Activated naive CD4-positive, alpha-beta T cell treated with anti-CD3 and anti-CD28 coated beads, Interleukin-2, amount 10 ng/mL, durations not matched to agents 7 days and 5 days (primary cell): Measurements from ENCODE around the gene MEF2C.
A peak's percentile ranks its signal among the peaks of the same experiment; 100 is the strongest.

Experiments
- CTCF ChIA-PET: fragments of 350-600 bp; sonication (Branson Sonifier 250); formaldehyde crosslinking; loops from one replicate; lab custom pipeline; 2021; ENCODE audit warnings: antibody characterized with exemption; lab: Charles Lee
- DNase-seq: peaks from one replicate; pipeline ENCODE4 v3.0.0-alpha.2; 2020
- H3K27ac Mint-ChIP-seq: one replicate; pipeline ENCODE4 v1.8.0; 2021; ENCODE audit warnings: mild to moderate bottlenecking, moderate library complexity, mixed read lengths
- H3K27me3 Mint-ChIP-seq: one replicate; pipeline ENCODE4 v1.8.0; 2021; ENCODE audit warnings: mild to moderate bottlenecking, mixed read lengths
- H3K36me3 Mint-ChIP-seq: one replicate; pipeline ENCODE4 v1.8.0; 2021; ENCODE audit warnings: mixed read lengths
- H3K4me1 Mint-ChIP-seq: one replicate; pipeline ENCODE4 v1.8.0; 2021; ENCODE audit warnings: mixed read lengths
- H3K4me3 Mint-ChIP-seq: one replicate; pipeline ENCODE4 v1.8.0; 2021; ENCODE audit warnings: mild to moderate bottlenecking, moderate library complexity, mixed read lengths
- H3K9me3 Mint-ChIP-seq: one replicate; pipeline ENCODE4 v1.8.0; 2021; ENCODE audit warnings: mixed read lengths

The MEF2C gene

DNA sequence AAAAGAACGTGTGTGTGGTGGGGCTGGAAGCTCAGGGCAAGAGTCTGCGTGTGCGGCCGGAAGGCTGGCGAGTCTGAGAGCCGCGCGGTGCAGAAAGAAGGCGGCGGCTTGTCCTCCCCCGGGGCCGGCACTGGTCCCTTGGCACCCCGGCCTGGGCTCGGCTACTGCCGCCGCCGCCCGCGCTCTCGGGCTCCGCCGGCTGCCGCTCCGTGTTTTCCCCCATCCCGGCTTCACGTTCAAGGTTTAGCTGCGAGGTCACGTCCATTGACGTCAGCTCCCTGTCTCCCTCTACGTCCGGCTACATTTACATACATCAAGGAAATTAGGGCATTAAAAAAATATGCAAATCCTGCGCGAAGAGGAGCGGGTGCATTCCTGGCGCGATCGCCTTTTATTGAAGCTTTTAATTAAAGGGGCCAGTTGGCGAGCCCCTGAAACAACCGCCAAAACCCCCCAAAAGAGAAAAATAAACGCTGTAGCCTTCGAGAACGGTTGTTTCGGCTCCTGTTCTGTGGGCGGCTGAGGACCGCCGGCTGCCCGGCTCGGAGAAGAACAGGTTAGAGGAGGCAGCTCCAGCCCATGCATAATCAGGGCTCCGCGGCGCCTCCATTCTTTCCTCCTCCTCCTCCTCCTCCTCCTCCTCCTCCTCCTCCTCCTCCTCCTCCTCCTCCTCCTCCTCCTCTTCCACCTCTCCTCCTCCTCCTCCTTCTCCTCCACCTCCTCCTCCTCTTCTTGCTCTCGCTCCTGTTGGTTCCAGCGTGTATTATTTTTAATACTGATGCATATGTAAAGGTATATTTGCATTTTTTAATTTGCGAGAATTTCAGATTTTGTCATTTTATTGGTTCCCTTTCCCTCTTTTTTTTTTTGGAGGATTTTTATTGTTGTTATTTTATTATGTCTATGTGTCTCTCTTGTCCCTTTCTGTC, 207.0 kb downstream of the MEF2C start:
- Mint-ChIP-seq H3K27ac (peak overlapping the region; percentile 84), H3K4me3 (peak overlapping the region; percentile 59), H3K36me3 (peaks cover 10% of the 10 kb centered on the region), H3K27me3 (peaks cover 97% of the 10 kb centered on the region), H3K4me1 (peaks cover 35% of the 10 kb centered on the region), H3K9me3 (peaks cover 6% of the 10 kb centered on the region)
- CTCF ChIA-PET = interaction anchor here (0.8 to 2.2 kb wide), 4 partner anchors 9 to 20 kb away, joined by 3 to 13 read pairs (median 4); no protein-coding TSS in a partner anchor
- peak; percentile 41 for DNase-seq

DNA sequence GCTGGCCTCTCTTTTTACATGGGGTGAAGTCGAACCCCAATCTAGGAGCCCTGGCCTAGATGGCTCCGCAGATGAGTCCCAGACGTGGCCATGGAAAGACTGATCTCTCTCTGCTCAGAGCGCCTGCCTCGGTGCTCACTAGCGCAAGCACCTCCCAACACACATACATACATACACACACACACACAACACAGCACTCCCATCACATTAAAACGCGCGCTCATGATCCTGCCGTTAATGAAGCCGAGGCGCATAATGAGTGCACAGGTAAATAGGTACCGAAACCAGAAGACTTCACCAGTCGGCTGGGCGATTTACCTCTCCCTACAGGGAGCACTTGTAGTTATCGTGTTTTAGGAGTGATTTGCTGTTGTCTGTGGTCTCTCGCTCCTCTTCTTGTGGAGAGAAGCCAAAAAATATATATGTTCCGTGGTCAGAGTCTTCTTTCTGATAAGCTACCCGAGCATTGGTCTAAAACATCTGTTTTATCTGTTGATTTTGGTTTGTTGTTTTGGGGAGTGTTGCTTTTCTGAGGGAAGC, 207.7 kb downstream of the MEF2C start:
- Mint-ChIP-seq H3K36me3 (peaks cover 10% of the 10 kb centered on the region), H3K27ac (peak overlapping the region; percentile 84), H3K9me3 (peaks cover 6% of the 10 kb centered on the region), H3K4me1 (peaks cover 35% of the 10 kb centered on the region), H3K27me3 (peaks cover 93% of the 10 kb centered on the region), H3K4me3 (peak overlapping the region; percentile 59)
- CTCF ChIA-PET = interaction anchor here (0.8 to 2.2 kb wide), 4 partner anchors 8 to 21 kb away, joined by 3 to 13 read pairs (median 4); no protein-coding TSS in a partner anchor
- DNase-seq = no peak

DNA sequence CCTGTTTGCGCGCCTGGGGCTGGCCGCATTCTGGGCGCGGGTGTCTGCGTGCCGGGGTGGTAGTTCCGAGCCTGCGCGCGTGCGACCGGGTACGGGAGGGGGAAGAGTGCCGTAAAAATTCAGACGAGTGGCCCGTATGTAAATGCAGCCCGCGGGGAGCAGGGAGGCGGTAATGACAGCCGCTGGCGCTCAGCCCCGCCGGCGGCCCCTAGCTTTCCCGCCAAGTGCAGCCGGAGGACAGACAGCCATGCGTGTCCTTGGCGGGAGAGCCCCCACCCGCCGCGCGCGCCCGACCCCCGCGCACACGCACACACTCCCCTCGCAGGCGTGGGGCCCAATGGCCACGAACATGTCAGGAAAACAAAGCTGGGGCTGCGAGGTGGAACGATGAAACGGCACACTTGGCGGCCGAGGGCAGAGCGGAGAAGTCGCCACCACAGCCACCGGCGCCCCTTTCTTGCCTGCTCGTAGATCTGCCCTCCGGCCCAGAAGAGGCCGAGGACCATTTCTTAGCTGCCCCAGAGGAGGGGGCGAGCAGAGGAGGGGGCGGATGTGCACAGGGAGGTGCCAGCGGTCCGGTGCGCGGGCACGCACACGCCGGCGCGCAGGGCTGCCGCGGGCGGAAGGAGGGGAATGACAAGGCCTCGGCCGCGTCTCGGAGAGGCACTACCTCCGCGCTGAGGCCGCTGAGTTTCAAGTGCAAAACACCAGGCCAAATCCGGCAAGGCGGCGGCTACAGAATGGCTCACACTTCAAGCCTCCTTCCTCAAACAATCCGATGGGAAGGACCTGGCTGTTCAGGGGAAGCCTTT, 208.4 kb downstream of the MEF2C start:
- CTCF ChIA-PET = interaction anchor here (1.5 to 2.2 kb wide), 2 partner anchors 9 to 16 kb away, joined by 5 to 13 read pairs; no protein-coding TSS in a partner anchor
- peak overlapping the region; percentile 84 for H3K27ac Mint-ChIP-seq
- peaks cover 88% of the 10 kb centered on the region for H3K27me3 Mint-ChIP-seq
- peak overlapping the region; percentile 59 for H3K4me3 Mint-ChIP-seq
- H3K36me3 Mint-ChIP-seq = peaks cover 9% of the 10 kb centered on the region
- peaks cover 6% of the 10 kb centered on the region for H3K9me3 Mint-ChIP-seq
- peaks cover 32% of the 10 kb centered on the region for H3K4me1 Mint-ChIP-seq
- DNase-seq = peak; percentile 55

DNA sequence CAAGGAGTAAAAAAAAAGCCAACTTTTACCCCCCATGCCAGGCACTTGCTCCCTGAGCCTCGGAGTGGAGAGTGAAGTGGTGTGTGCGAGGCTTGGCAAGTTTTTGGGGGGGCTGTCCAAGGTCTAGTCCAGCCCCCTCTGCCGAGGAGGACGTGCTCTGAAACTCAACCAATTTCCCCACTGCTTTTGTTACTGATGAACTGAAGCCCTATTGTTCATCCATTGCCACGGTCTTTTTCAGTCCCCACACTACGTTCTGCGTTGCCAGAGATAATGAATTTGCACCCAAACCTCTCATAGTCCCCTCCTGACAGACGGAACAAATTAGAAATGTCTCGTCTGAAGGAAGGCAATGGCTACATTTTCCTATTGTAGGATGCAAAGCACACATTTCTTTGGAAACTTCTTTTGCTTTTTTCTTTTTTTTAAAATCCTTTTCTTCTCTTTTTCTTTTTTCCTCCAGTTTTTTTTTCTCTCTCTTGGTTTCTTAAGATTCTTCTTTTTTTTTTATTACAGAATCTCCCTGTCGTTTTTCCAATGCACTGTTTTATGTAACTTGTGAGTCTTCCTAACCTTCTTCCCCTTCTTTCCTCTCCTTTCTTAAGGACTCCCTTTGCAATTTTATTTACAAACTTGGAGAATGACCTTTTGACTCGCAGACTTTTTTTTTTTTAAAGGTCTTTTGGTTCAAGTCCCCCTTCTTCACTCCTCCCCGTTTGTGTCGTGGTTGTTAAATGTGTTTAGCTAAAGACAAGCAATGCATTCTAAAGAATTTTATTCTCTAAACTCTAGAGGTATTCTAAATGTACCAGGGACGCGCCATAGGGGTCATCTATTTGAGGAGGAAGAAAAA, 209.5 kb downstream of the MEF2C start:
- H3K4me1 Mint-ChIP-seq = peaks cover 32% of the 10 kb centered on the region
- peaks cover 6% of the 10 kb centered on the region for H3K9me3 Mint-ChIP-seq
- CTCF ChIA-PET = interaction anchor here (2.0 to 2.2 kb wide), 2 partner anchors 17 kb away, joined by 10 to 13 read pairs; no protein-coding TSS in a partner anchor
- DNase-seq = no peak
- H3K27ac Mint-ChIP-seq = peak overlapping the region; percentile 70
- peaks cover 8% of the 10 kb centered on the region for H3K36me3 Mint-ChIP-seq
- peak overlapping the region; percentile 49 for H3K4me3 Mint-ChIP-seq
- H3K27me3 Mint-ChIP-seq = peaks cover 78% of the 10 kb centered on the region

DNA sequence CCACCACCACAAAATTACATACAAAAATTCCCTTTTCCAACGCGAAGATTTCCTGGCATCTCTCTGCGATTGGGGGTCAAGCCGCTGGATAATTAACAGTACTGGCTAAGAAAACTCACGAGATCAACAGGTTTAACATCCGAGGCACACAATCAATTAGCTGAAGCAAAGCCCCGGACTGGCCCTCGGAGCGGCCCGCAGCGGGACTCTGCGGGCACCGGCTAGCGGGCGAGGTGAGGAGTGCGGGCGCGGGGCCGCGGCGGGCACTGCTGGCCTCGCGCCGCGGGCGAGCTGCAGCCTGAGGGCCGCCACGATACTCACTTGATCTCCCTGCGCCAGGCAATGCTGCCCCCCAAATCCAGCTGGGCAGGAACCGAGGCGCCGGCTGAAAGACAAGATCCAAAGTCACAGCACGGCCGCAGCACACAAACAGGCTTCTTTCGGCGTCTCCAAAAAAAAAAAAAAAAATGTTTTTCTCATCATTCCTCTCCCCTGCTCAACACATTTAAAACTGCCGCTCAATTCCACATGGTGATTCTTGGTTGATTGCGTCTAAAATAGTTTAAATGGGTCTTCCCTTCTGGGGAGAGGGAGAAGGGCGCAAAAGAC, 210.2 kb downstream of the MEF2C start:
- Mint-ChIP-seq H3K9me3 (peaks cover 4% of the 10 kb centered on the region), H3K27ac (peak overlapping the region; percentile 70)

DNA sequence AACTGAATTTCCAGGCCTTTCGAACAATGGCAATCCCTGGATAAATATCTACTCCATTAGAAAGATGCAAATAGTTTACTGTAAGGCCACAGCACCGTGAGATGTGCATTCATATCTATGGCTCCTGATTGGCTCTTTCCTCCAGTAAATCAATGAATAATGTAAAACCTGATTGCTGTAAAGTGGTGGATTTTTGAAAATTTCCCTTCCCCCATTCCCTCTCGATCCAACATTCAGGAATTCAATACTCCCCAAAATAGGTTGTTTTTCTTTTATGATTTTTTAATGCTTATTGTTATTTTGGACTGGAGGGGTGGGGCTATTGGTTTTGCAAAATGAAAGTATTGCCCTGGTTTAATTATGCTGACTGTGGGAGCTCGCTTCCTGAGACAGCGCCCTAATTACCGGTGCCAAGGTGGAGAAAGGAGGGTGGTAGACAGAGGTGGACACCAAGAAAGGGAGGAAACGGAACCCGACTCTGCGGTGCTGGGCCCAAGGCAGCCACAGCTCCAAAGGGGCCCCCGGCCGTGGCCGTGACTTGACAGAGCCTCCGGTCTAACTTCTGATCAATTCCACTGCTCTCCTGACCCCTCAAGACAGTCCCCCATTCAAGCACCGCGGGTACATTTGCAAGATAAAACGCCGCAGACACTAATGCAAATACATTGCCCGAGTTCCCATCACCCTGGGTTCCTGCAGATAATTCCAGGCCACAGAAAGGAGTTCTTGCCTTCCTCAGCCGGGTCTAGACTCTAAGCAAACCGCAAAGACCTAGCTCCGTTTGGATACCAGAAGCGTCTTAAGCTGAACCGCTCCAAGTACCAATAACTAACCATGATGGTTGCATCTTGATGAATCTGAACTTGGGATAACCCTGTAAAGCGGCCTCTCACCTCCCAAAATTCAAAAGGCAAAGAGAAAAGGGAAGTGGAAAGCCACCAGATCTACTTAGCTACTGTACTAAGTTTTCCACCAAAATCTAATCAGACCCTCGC, 211.2 kb downstream of the MEF2C start:
- CTCF ChIA-PET = interaction anchor here (2.0 kb wide), 1 partner anchor 19 kb away, joined by 10 read pairs; no protein-coding TSS in a partner anchor
- Mint-ChIP-seq H3K9me3 (peaks cover 4% of the 10 kb centered on the region), H3K27ac (no peak overlapping the region), H3K4me3 (no peak overlapping the region), H3K36me3 (peaks cover 5% of the 10 kb centered on the region), H3K27me3 (peaks cover 80% of the 10 kb centered on the region), H3K4me1 (peaks cover 45% of the 10 kb centered on the region)
- no peak for DNase-seq

More for the DNA sequence above, 210.2 kb downstream of the MEF2C start:
- Mint-ChIP-seq H3K4me3 (no peak overlapping the region), H3K27me3 (peaks cover 78% of the 10 kb centered on the region), H3K36me3 (peaks cover 5% of the 10 kb centered on the region), H3K4me1 (peaks cover 35% of the 10 kb centered on the region)
- CTCF ChIA-PET = interaction anchor here (2.0 kb wide), 1 partner anchor 18 kb away, joined by 10 read pairs; no protein-coding TSS in a partner anchor
- no peak for DNase-seq

DNA sequence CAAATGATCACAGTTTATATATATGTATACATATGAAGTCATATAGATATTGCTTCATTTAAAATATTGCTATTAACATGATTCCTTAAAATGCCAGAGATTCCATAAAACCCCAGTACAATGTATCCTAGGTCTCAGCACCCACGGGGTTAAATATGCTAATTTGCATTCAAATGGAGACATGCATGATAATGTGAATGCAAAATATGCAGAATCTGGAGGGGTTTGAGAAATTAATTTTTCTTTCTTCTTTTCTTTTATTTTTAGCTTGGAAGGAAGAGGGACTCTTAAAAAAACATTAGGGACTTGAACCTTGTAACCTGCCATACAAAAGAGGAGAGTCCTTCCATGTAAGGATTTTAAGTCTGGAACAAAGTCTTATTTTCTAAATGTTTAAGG, 211.9 kb downstream of the MEF2C start:
- Mint-ChIP-seq H3K4me1 (peaks cover 47% of the 10 kb centered on the region), H3K36me3 (peaks cover 5% of the 10 kb centered on the region), H3K4me3 (no peak overlapping the region), H3K9me3 (peaks cover 4% of the 10 kb centered on the region), H3K27me3 (peaks cover 81% of the 10 kb centered on the region), H3K27ac (no peak overlapping the region)
- CTCF ChIA-PET = interaction anchor here (2.0 kb wide), 1 partner anchor 19 kb away, joined by 10 read pairs; no protein-coding TSS in a partner anchor
- DNase-seq = no peak

DNA sequence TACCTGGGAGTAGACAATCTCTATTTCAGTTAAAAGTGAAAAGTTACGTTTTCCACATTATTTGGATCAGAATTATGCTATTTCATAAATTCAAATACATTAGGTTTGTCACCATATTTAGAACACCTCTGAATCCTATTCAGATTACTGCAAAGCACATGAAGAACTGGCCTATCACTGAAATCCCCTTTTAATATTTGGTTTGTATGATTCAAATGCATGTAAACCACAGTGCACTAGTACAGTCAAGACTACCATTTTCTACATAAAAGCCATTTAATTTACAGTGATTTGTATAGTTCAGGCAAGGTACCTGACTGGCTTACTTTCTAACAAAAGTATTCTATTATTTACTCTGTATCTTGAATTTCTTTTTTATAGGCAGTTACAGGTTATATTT, 212.5 kb downstream of the MEF2C start:
- H3K36me3 Mint-ChIP-seq = peaks cover 4% of the 10 kb centered on the region
- peaks cover 81% of the 10 kb centered on the region for H3K27me3 Mint-ChIP-seq
- H3K4me1 Mint-ChIP-seq = peaks cover 48% of the 10 kb centered on the region
- H3K27ac Mint-ChIP-seq = no peak overlapping the region
- CTCF ChIA-PET = no interaction called here
- no peak overlapping the region for H3K4me3 Mint-ChIP-seq
- H3K9me3 Mint-ChIP-seq = peaks cover 3% of the 10 kb centered on the region
- no peak for DNase-seq

DNA sequence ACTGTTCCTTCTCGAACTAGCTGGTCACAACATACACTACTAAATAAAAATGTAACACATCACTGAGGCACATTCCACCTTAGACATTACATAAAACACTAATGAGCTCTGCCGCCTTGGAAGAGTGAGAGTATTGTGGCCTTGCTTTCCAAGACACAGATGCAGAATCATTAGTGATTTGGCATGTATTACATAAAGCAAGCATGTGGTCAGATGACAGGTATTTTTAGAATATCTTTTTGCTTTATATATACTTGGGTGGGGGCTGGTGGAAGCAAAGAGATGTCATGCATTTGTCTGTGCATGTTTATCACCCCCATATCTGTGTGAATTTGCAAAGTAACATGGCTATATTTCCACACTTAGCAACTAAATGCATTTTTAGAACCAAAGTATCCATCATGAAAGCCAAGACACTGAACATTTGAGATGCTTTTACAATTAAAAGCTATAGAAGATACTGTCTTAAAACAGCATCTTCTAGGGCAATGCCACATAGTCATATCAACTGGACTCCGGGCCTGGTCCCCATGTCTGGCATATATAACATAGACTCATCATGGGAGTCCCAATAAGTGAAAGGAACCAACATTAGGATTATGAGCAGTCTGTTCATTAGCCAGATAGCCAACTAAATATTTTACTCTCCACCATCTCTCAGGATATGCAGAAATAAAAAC, 213.5 kb downstream of the MEF2C start:
- DNase-seq = no peak
- no peak overlapping the region for H3K4me3 Mint-ChIP-seq
- H3K4me1 Mint-ChIP-seq = peaks cover 39% of the 10 kb centered on the region
- H3K36me3 Mint-ChIP-seq = no peaks in the 10 kb centered on the region
- H3K27me3 Mint-ChIP-seq = peaks cover 73% of the 10 kb centered on the region
- H3K9me3 Mint-ChIP-seq = no peaks in the 10 kb centered on the region
- CTCF ChIA-PET = no interaction called here
- no peak overlapping the region for H3K27ac Mint-ChIP-seq

DNA sequence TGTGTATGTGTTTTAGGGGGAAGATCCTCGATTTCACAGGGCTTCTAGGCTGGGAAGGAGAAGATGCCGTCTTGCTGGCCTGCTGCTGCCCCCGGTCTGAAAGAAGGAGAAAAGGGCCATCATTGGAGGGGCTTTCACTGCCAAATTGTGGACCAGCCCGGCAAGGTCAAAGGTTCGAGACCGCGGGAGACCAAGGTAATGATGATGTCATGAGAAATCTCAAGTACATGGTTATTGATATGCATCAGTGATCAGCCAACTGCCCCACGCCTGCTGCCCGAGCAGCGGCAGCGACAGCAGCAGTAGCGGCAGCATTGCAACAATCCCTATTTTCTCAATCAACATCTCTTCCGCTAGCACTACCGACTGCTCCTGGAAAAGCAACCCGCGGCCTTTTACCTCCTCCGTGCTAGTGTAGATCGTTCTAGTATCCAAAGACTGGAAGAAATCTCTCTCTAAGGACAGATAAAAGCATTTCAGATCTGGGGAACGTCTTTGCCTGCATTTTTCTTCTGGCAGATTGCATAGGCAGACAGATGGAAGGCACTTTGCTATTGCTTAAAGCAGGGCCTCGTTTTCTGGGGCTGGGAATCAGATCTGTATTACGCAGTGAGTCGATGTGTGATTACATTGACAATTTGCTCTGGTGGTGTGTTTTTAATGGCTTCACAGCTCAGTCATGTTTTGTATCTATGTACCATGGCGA, 215.3 kb downstream of the MEF2C start:
- Mint-ChIP-seq H3K4me1 (peaks cover 30% of the 10 kb centered on the region), H3K27me3 (peaks cover 65% of the 10 kb centered on the region), H3K27ac (peak overlapping the region; percentile 50), H3K4me3 (peak overlapping the region; percentile 75), H3K36me3 (no peaks in the 10 kb centered on the region), H3K9me3 (no peaks in the 10 kb centered on the region)
- CTCF ChIA-PET = interaction anchor here (0.9 to 2.4 kb wide), 4 partner anchors 8 to 23 kb away, joined by 3 to 11 read pairs (median 5); no protein-coding TSS in a partner anchor
- DNase-seq = no peak
